H7 (cell line): Measurements from ENCODE around the gene TCF12. TPM values are rescaled to one million over a fixed set of nuclear protein-coding genes. Genes with fewer than 3 reads are reported as not detected.

Source experiments
- DNase-seq: peaks from one replicate; pipeline ENCODE4 v3.0.0; 2012
- H3K27me3 ChIP-seq: 2 replicates; pipeline ENCODE4 v1.6.0; 2011; ENCODE audit warnings: mild to moderate bottlenecking, low read length; ENCODE audit not compliant: control insufficient read depth, insufficient read depth
- H3K36me3 ChIP-seq: replicated peaks from 2 replicates; pipeline ENCODE4 v1.5.1; 2011; ENCODE audit warnings: low read length; ENCODE audit not compliant: control insufficient read depth, insufficient read depth
- H3K4me3 ChIP-seq: 2 replicates; pipeline ENCODE4 v1.5.1; 2011; ENCODE audit warnings: low read depth, mild to moderate bottlenecking, control low read depth, low read length, moderate library complexity; ENCODE audit not compliant: insufficient read depth
- total RNA-seq: library from RNA; depleted of rRNA; stranded (reverse); fragments of >200 nt; shearing (Covaris generic); gene quantifications from 2 replicates; pipeline ENCODE4 v1.2.3, GENCODE V29; 2014

The TCF12 gene
- total RNA-seq, 1 experiment from 2014 or later: 54.5 TPM

GRCh38 chr15:57288926-57289580, 370.6 kb downstream of the TCF12 start:
- no peak for DNase-seq
- Histone ChIP-seq H3K27me3 (no peaks in the 10 kb centered on the region), H3K36me3 (peaks cover 4% of the 10 kb centered on the region), H3K4me3 (no peak overlapping the region)

- no peaks in the 10 kb centered on the region for H3K27me3 ChIP-seq
- DNase-seq: no peak
- H3K4me3 ChIP-seq: no peak overlapping the region
- peaks cover 2% of the 10 kb centered on the region for H3K36me3 ChIP-seq
Measured at GRCh38 chr15:57290187-57290586, 371.7 kb downstream of the TCF12 start.

DNA sequence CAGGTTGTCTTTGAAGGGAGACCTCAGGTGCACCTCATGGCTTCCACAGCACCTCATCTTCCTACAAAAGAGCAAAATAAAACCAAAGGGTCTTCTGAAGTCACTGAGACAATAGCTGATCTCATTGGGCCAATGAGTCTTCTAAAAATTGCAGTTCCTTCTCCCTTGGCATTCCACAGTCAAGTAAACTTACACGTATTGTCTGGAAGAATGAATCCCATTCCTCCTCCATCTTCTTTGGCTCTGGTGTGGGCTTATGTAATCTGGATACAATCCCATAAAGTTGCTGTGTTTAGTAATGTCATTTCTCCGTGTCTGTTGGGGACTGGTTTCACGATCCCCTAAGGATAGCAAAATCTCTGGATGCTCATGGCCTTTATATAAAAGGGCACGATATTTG, 372.4 kb downstream of the TCF12 start:
- Histone ChIP-seq H3K4me3 (no peak overlapping the region), H3K36me3 (peaks cover 2% of the 10 kb centered on the region), H3K27me3 (no peaks in the 10 kb centered on the region)
- no peak for DNase-seq

DNA sequence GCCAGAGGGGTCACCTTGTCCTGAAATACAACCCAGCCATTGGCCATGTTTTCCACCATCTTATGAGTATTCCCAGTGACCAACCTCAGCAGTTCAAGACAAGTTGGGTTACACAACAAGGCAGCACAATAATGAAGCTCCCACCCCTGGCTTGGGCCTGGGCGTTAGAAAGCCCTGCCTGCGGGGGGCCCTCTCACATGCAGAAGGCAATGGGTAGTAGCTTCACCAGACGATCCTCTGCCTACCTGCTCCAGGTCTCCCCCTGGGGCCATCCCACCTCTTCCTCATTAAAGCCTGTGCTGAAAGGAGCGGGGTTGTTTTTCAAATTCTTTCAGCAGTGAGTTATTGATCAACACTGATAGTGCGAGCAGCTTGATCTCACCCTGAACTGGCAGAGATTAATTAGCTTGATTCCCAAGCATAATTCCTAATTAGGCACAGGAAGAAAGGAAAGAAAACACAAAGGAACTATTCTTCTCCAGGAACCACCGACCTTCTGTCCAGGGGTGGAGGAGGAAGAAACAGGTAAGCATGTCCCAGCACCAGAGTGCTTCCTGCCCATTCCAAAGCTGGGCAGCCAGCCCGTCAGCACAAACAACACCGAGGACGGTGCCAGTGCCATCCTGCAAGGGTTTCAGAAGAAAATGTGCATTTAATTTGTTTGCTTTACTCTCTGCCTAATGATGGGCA, 378.2 kb downstream of the TCF12 start:
- no peak for DNase-seq
- Histone ChIP-seq H3K36me3 (no peaks in the 10 kb centered on the region), H3K27me3 (no peaks in the 10 kb centered on the region), H3K4me3 (no peak overlapping the region)

GRCh38 chr15:57297163-57297593, 378.7 kb downstream of the TCF12 start:
- no peaks in the 10 kb centered on the region for H3K36me3 ChIP-seq
- DNase-seq: no peak
- H3K4me3 ChIP-seq: no peak overlapping the region
- no peaks in the 10 kb centered on the region for H3K27me3 ChIP-seq

DNA sequence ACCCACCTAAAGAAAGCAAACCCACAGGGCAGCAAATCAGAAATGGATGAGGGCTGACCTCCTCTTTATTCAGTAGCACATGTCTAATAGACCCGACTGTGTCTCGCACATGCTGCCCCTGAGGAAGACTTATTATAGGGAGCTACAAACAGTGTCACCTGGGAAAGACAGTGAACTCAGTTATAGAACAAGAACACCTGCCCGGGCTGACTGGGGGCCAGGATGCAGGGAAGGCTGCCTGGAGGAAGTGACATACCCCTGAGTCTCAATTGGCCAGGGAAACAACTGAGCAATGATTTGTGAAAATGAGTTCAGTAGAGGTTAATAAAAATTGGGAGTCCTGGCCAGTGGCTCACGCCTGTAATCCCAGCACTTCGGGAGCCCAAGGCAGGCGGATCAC, 379.2 kb downstream of the TCF12 start:
- Histone ChIP-seq H3K4me3 (no peak overlapping the region), H3K27me3 (no peaks in the 10 kb centered on the region), H3K36me3 (no peaks in the 10 kb centered on the region)
- no peak for DNase-seq

DNA sequence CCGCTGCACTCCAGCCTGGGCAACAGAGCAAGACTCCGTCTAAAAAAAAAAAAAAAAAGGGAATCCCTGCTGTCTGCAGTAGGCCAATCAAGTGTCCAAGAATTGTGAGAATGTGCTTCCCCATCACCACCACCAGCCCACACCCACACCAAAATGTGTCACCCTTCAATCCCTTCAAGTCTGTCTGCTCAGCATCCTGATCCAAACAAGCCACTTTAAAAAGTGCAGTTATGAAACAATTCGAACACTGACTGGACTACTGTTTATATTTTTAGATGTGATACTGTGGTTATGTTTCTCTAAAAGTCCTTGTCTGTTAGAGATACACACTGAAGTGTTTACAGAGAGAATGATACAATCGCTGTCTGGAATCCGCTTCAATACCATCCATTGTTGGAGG, 379.8 kb downstream of the TCF12 start:
- Histone ChIP-seq H3K27me3 (no peaks in the 10 kb centered on the region), H3K4me3 (no peak overlapping the region), H3K36me3 (no peaks in the 10 kb centered on the region)
- no peak for DNase-seq

DNA sequence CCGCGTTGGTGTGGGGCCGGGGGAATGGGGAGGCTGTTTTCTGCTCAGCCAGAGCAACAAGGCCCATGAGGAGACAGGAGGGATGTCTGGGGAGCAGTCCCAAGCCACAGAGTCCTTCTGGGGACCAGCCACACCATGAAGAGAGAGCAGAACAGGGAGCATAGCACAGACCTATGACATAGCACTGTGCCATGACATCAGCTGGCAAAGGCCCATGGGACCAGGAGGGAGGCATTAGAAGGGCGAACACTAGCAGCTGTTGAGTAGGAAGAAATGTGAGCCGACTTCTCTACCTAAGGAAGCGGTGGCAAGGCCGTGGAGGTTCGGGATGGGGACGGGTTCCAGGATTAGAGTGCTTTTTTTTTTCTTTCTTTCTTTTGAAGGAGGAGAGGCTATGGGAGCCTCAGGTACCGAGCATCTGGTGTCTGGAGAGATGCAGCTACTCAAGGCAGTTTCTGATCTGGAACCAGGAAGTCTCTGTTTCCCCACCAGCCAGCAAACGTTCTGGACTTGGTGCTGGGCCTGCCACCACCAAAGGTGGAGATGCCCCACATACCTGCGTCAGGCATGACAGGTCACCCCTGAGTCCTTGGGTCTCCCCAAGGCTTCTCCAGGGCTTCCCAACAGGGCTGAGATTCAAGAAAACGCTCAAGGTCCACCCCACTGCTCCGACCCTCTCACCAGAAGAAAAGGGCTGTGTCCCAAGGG, 380.6 kb downstream of the TCF12 start:
- Histone ChIP-seq H3K27me3 (no peaks in the 10 kb centered on the region), H3K4me3 (no peak overlapping the region), H3K36me3 (no peaks in the 10 kb centered on the region)
- no peak for DNase-seq

- Histone ChIP-seq H3K36me3 (no peaks in the 10 kb centered on the region), H3K27me3 (no peaks in the 10 kb centered on the region), H3K4me3 (no peak overlapping the region)
- no peak for DNase-seq
Measured at GRCh38 chr15:57301307-57301706, 382.9 kb downstream of the TCF12 start.

GRCh38 chr15:57302640-57303257, 384.3 kb downstream of the TCF12 start:
- peak; percentile 46 for DNase-seq

GRCh38 chr15:57305009-57305408, 386.6 kb downstream of the TCF12 start:
- Histone ChIP-seq H3K36me3 (no peaks in the 10 kb centered on the region), H3K4me3 (no peak overlapping the region), H3K27me3 (no peaks in the 10 kb centered on the region)
- peak; percentile 18 for DNase-seq

More at GRCh38 chr15:57302640-57303257, 384.3 kb downstream of the TCF12 start:
- Histone ChIP-seq H3K36me3 (no peaks in the 10 kb centered on the region), H3K27me3 (no peaks in the 10 kb centered on the region), H3K4me3 (no peak overlapping the region)

DNA sequence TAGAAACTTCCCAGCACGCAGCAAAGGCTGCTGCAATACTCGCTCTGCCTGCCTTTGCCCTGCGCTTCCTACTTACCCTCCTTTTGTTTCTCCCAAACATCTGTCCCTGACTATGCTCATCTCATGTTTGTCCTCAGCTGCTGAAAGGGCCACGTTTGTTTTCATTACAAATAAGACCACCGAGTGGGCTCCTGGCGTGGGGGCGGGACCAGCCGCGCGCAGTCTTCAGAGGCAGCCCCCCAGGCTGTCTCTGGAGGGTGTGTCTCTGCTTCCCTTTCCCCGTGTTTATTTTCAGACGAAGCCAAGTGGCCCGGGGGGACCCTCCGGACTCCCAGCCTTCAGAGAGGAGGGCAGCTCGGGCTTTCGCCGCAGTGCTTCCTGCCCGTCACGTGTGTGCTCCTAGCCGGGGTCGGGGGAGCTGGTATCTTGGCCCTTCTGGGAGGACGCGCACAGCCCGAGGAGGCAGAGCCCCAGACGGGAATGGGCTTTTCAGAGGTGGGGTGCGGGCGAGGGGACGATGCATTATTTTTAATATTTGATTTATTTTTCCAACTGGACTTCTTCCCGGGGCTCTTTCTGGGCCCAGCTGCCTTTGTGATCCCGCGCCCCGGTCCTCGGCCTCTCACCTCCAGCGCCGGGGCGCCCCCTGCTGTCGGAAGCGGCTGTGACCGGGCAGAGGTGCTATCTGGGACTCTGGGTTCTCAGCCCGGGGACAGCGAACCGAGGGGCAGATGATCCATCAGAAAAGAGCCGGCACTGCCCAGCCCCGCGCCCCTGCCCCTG, 387.9 kb downstream of the TCF12 start:
- Histone ChIP-seq H3K4me3 (peak overlapping the region; percentile 49), H3K36me3 (no peaks in the 10 kb centered on the region), H3K27me3 (no peaks in the 10 kb centered on the region)
- DNase-seq: peak; percentile 98

GRCh38 chr15:57306944-57307411, 388.5 kb downstream of the TCF12 start:
- DNase-seq: no peak
- H3K27me3 ChIP-seq: no peaks in the 10 kb centered on the region
- peak overlapping the region; percentile 49 for H3K4me3 ChIP-seq
- H3K36me3 ChIP-seq: no peaks in the 10 kb centered on the region
